ENCODE measurements around the gene CNTLN.

GRCh38 chr9:17090041-17090440 lies 44.8 kb upstream of the CNTLN start:
- no peak for TF ChIP-seq CTCF (IDR thresholded peaks at IDR 0.05)
- no peak for TF ChIP-seq EZH2 (IDR thresholded peaks at IDR 0.05; ENCODE audit: borderline replicate concordance, insufficient read depth, low read depth, low read length, poor library complexity, severe bottlenecking)
